HG03095 (cell line): Measurements from ENCODE around the gene GNAO1.

Experiments used
- ATAC-seq: cut with Tn5 transposase; IDR thresholded peaks from one replicate; pipeline ENCODE4 v1.9.1; 2021; ENCODE audit warnings: moderate library complexity; ENCODE audit not compliant: unreplicated experiment

Gene GNAO1

DNA sequence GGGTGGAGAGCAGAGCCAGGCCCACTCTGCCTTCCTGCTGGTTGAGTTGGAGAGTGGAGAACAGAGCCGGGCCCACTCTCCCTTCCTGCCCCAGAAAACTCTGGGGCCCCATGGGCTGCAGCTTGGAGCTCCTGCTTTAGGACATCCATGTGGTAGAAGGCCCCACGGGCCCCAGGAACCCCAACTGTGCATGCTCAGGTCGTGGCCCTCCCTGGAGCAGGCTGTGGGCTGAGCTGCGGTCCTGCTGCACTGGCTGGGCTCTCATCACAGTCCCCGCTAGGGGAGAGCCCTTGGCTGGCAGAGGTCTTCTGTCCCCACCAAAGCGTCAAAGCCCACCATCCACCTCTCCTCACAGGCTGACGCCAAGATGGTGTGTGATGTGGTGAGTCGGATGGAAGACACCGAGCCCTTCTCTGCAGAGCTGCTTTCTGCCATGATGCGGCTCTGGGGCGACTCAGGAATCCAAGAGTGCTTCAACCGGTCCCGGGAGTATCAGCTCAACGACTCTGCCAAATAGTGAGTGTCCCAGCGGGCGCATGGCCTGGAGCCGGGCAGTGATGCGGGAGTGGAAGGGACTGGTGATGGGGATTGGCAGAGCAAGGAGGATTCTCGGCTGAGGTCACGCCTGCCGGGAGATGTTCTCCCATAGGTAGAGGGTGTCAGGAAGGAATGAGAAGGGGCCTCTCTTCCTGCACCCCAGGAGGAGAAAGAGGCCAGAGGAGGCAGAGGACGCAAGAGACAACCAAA lies 137.2 kb downstream of the GNAO1 start:
- no peak for ATAC-seq

DNA sequence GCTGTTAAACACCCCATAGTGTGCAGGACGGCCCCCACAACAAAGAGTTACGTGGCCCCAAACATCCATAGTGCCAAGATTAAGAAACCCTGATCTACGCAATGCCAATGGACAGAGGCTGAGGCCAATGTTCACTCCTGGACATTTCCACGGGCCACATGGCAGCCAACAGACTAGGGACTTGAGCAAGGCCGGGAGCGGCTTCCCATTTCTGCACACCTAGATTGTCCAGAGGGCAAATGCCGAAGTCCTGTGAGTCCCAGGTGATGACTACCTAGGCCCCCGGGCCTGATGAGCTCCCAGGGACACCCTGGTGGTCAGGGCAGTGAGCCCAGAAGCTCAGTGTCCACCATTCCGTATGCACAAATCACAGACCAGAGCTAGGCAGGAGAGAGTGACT lies 138.6 kb downstream of the GNAO1 start:
- ATAC-seq, result no peak

DNA sequence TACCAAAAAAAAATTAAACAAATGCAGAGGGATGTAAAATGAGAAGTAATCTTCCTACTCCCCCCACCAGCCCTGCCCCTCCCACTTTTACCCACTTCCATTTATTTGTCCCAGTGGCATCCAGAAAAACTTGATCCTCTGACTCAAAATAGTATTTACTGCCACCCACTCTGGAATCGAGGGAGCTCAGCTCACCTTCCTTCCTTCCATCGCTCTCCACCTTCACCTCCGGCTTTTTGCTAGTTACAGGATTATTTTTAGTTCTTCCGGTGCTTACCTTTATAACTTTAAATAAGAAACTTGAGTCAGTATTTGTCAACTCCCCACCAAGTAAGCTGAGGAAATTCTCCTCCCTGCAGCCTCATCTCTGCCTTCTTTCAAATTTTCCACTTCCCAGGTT lies 139.2 kb downstream of the GNAO1 start:
- ATAC-seq, result no peak

DNA sequence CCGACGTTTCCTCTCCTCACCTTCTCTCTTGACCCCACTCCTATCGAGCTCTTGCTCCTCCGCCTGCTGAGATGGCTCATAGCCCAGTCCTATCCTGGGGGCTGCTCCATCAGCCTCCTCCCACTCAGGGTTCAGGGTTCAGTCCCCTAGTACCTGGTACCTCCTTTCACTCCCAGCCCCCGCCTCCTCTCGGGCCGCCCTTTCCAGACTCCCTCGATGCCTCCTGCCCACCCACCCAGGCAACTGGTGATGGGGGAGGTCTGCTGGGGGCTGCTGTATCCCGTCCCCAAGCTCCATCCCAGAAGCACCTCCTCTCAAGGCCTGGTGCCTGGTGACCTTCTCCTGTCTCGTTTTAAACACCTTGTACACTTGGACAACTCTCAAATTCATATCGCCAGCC lies 140.1 kb downstream of the GNAO1 start:
- ATAC-seq, result no peak

DNA sequence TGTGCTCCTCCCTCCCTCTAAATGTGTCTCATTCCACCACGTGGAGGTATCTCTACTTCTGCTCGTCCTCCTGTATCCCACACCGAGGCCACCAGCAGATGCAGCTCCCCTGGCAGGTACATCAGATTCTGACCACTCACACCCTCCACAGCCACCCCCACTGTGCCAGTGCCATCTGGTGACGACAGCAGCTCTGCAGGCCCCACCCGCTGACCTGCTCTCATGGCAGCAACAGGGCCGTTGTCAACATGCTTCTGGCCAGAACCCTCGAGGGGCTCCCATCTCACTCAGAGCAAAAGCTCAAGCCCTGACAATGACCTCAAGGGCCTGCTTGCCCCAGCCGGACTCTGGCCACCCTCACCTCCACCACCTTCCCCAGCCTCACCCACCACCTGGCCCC lies 140.6 kb downstream of the GNAO1 start:
- ATAC-seq, result no peak

DNA sequence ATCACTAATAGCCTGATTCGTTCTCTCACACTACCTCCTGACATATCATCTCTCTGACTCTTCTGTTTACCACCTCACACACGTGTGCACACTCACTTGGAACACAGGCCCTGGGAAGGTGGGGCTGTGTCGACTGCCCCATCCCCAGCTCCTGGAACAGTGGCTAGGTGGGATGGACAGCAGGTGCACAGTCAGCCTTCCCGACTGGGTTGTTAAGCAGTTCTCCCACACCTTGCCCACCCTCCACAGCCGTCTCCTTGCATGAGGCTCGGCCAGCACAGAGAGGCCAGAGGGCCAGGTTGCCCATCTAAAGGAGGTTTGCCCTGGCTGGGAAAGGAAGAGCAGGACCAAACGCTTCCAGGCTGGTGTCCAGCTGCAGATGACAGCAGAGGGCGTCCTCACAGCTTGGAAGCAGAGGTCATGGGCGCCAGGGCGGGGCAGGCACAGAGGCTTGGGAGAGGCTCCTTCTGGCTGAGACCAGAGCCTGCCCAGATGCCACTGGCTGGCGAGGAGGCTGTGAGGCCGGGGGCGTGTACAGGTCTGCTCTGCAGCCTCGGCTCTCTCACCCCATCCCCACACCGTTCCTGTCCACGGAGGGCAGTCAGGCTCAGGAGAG lies 141.3 kb downstream of the GNAO1 start:
- no peak for ATAC-seq

DNA sequence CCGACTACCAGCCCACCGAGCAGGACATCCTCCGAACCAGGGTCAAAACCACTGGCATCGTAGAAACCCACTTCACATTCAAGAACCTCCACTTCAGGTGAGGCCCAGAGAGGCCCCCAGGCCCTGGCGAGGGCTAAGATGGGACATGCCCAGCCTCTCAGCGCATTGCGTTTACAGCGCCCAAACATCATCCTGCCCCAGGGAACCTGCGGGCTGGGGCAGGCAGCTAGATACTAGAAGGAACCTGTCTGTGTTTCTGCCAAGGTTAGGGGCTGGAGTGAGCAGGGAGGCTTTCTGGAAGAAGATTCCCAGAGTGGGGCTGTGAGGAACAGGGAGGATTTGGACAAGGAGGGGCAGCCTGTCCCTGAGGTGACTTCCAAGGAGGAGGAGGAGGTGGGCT lies 143.5 kb downstream of the GNAO1 start:
- no peak for ATAC-seq

DNA sequence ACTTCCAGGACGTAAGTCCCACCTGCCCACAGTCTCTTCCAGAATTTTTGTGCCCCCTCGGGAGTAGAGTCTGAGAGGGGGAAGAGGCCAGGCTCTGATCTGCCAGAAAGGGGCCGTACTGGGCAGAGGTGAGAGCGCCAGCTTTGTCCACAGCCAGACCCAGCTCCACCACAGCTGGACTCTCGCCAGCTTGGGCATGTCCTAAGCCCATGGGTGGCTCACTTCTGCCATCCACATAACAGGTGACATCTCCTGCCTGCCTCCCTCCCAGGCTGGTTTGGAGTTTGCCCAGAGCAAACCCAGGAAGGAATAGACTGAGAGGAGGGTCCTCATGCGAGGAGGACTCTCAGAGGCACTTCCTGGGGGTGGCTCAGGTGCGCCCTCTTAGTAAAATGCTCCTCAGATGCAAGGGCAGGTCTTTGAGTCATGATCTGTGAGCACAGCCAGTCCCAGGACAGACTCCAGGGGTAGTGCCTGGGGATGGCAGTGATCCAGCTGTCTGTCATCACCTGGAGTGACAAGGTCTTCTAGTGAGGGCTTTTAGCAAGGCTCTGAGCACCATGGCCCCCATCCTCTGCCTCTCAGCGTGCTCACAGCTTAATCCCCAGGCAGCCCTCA lies 144.9 kb downstream of the GNAO1 start:
- ATAC-seq, result no peak

DNA sequence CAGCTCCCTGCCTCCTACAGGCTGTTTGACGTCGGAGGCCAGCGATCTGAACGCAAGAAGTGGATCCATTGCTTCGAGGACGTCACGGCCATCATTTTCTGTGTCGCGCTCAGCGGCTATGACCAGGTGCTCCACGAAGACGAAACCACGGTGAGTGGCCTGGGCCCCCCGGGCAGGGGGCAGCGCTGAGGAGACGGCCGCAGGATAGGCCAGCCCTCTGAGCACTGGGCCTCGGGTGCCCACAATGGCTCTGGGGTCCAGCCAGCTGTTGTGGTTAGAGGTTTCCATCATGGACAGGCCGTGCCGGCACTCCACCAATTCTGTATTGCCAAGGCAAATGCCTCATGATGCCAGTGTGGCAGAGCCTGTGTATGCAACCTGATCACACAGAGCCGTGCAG lies 145.4 kb downstream of the GNAO1 start:
- no peak for ATAC-seq

DNA sequence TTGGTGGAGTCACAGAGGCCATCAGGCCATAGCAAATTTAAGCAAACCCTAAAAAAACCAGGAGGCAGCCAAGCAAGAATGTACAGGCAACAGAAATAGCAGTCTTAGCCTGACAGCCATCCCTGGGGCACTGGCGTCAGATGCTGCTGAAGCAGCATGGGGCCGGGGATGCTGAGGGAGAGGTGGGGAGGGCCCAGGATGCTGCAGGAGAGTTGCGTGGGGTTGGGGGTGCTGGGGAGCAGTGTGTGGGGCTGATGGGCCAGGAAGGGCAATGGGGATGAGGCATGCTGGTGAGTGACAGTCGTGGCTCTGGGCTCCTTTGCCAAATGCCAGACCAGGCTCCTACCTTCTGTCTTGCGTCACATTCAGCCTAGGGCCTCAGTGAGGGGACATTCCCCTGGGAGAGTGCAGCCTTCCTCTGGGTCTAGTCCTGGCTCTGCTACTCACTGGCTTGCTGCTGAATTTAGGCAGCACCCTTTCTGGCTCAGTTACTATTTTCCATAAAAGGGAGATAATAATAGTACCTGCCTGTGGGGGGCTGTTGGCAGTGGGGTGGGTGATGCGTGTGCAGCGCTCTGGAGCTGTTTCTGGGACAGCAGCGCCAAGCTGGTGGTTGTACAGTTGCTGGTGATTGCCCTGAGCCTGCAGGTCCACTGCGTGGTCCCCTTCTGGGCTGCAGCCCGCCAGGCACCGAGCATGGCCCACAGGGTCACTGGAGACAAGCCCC lies 146.0 kb downstream of the GNAO1 start:
- no peak for ATAC-seq

DNA sequence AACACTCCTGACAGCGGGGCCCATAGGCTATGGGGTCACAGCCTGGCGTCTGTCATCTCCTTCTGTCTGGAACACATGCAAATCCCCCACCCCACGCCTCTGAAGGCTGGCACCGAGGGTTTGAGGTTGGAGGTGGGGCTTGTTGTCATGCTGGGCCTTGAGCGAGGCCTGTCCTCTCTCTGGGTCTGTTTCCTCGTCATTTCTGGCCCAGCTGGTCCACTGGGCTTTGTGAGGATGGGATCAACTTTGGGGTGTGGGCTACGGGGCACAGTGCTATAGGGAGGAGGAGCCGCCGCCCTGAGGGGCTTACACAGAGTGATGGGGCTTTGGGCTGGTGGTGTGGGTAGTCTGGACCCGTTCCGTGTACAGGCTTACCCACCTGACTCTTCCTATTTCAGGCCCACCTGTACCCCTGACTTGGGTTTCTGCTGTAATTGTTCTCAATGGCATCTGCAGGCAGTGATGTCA lies 146.6 kb downstream of the GNAO1 start:
- ATAC-seq, result no peak

DNA sequence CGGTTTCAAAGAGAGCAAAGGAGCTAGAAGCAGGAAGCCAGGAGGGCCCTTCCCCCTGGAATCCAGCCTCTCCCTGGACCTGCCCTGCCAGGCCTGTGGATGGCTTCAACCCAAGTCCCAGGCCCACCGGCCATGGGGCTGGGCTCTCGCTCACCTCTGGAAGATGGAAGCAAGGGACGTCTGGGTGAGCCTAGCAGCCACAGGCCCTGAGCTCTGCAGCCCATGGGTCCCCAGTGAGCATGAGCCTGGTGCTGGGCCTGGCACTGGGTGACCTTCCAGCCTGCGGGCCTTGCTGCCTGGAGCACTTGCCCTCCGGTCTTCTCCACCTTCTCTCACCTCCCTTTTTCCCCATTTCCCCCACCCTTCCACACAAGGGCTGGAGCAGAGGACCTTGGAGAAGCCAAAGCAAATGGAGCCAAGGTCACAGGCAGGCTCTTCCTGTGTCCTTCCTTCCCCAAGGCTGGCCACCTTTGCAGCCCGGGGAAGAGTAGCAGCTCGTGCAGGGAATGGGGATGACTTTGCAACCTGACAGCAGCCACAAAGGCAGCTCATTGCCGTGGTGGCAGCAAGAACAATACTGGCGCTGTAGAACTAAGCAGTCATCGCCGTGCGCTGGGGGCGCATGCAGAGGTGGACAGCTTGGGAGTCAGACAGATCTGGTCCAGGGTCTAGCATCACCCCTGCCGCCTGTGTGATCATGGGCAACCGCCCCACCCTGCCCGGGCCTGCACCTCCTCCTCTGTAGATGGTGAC lies 147.5 kb downstream of the GNAO1 start:
- no peak for ATAC-seq

DNA sequence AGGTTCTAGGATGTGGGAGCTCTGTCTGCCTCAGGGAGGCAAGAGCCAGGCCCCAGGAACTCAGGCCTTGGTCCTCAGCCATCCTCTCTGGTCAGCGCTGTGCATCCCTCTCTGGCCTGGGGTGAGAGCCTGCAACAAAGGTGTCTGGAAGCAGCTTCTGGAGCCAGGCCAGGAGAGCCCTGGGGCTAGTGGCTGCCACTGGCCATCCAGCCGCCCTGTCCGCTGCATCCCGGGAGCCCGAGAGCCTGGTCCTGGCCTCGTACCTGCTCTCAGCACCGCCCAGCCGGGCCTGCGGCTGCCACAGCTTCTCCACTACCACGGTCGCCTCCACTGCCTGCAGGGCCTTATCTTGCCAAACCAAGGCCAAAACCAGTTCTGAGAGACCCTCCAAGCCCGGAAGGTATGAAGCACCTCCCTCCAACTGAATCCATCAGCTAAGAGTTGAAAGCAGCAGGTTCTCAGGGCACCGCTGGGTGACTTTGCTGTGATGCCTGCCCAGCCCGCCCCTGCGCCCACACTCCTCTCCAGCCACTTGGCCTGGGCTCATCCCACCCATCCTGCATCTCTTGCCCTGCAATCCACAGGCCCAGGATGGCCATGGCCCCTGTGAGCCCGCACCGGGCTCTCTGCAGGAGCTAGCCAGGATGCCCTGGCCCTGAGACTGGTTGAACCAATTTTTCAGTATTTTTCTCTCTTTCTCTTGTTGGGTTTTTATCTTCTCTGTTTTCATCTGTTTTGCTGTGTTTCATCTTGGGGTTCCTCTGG lies 148.3 kb downstream of the GNAO1 start:
- ATAC-seq, result no peak

DNA sequence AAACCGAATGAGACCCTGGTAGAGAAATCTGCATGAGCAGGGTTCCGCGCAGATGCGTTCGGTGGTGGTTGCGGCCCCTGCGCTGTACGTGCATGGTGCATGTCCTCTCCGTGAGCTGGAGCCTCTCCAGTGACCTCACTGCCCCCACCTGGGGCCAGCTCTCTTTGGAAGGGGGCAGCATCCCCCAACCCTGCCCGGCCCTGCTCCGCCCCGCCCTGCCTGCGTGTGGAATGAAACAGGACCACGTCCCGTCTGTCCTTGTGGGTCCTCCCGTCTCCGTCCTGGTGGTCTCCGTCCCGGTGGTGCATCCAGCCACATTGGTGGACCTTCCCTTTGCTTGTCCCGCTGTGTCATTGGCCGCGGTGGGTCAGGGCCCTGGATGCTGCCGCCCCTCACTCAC lies 149.1 kb downstream of the GNAO1 start:
- ATAC-seq, result no peak

DNA sequence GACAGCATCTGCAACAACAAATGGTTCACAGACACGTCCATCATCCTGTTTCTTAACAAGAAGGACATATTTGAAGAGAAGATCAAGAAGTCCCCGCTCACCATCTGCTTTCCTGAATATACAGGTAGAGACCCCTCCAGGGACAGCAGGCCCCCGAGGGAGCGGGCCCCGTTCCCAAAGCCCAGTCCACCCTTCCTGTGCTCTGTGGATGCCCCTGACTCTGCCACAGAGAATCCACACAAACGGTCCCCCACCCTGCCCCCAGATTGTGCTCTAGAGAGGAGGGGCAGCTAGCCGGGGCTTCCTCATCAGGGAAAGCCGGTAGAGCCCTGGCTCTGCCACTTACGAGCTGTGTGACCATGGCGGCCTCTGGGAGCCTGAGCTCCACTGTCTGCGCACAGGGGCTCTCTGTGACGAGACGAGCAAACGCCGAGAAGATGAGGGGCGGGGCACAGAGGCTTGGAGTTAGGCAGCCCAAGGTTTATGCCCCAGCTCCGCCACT lies 149.6 kb downstream of the GNAO1 start:
- ATAC-seq, result no peak

DNA sequence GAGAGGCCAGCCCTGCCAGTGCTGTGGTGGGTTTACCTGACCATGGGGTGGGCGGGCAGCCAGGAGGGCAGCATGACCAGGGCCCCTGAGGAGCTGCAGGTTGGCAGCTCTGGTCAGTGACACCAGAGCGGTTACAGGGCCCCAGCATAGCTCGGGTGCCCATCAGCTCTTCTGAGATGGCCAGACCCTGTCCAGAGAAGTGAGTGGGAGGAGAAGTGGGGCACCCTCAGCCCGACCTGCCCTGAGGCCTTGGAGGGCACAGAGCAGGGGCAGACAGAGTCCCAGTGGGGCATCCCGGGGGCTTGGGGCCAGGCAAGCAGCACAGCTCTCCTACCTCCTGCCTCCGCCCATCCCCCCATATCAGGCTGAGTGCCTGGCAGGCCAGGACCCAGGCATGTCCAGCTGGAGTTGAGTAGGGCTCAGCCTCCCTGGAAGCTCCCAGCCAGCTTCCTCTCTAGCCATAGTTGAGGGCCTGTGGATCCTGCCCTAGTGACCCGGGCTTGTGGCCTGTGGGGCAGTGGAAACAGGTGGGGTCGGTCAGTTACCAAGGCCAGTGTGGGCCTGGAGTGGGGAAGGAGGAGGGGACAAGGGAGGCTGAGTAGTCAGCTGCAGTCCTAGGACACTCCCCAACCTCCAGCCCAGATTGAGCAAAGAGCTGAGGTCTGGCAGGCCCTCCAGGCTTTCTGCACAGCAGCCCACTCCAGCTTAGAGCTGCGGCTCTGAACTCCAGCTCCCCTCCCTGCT lies 150.5 kb downstream of the GNAO1 start:
- no peak for ATAC-seq

DNA sequence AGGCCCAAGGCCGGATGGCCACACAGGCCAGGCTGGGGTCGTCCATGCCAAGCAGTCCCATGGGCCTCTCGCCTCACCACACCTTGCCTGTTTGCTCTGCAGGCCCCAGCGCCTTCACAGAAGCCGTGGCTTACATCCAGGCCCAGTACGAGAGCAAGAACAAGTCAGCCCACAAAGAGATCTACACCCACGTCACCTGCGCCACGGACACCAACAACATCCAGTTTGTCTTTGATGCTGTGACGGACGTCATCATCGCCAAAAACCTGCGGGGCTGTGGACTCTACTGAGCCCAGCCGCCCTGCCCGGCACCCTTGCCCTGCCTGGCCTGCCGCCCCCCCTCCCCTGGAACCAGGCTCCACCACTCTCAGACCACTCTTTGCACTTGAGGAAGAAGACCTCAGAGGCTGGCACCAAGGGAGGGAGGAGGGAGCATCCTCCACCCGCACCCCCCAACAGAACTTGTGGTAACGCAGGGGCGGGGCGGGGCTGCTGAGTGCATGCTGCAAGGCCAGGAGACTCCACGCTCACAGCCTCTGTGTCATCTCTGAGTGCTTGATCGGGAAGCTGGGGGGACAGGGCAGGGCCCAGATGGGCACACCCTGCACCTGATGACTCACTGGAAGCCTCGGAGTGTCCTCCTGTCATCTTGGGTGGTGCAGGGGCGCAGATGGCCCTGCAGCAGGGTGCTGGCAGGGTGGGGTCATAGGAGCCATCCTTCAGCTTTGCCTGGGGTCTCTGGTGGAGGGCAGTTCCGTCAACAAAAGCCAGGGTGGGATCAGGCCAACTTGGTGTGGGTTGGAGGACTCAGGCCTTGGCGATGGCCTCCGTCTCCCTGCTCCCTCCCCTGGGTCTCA lies 152.6 kb downstream of the GNAO1 start:
- no peak for ATAC-seq
